HUDEP-2 (cell line): ENCODE measurements around the gene SNCA.

Experiments used
- DNase-seq, 76 experiments: peaks; one replicate each; lab custom pipeline; 2025; ENCODE audit not compliant: unreplicated experiment in 76 of 76; lab: John Stamatoyannopoulos, UW

Gene SNCA

GRCh38 chr4:89757154-89757719, 79.7 kb downstream of the SNCA start:
- DNase-seq = no peak

GRCh38 chr4:89755220-89755619, 81.7 kb downstream of the SNCA start:
- no peak for DNase-seq

- no peak for DNase-seq
Measured at GRCh38 chr4:89754531-89754930, 82.4 kb downstream of the SNCA start.

- DNase-seq = no peak
Measured at GRCh38 chr4:89753601-89754066, 83.3 kb downstream of the SNCA start.

- DNase-seq = no peak
Measured at GRCh38 chr4:89752932-89753598, 83.9 kb downstream of the SNCA start.

GRCh38 chr4:89751416-89751815, 85.5 kb downstream of the SNCA start:
- DNase-seq = no peak

- DNase-seq = no peak
Measured at GRCh38 chr4:89746377-89746776, 90.6 kb downstream of the SNCA start.

GRCh38 chr4:89745708-89746107, 91.3 kb downstream of the SNCA start:
- DNase-seq = no peak

GRCh38 chr4:89744914-89745313, 92.0 kb downstream of the SNCA start:
- no peak for DNase-seq

- no peak for DNase-seq
Measured at GRCh38 chr4:89741768-89742167, 95.2 kb downstream of the SNCA start.

- no peak for DNase-seq
Measured at GRCh38 chr4:89739311-89739988, 97.5 kb downstream of the SNCA start.

GRCh38 chr4:89737888-89738287, 99.1 kb downstream of the SNCA start:
- DNase-seq = no peak

GRCh38 chr4:89733946-89734345, 103.0 kb downstream of the SNCA start:
- no peak for DNase-seq

GRCh38 chr4:89727238-89727637, 109.7 kb downstream of the SNCA start:
- no peak for DNase-seq

- DNase-seq = no peak
Measured at GRCh38 chr4:89725268-89725667, 111.7 kb downstream of the SNCA start.

- no peak for DNase-seq
Measured at GRCh38 chr4:89724716-89725115, 112.2 kb downstream of the SNCA start.

- DNase-seq = no peak
Measured at GRCh38 chr4:89723096-89723495, 113.9 kb downstream of the SNCA start.

- DNase-seq = no peak
Measured at GRCh38 chr4:89722517-89722916, 114.4 kb downstream of the SNCA start.

GRCh38 chr4:89720981-89721380, 116.0 kb downstream of the SNCA start:
- no peak for DNase-seq

GRCh38 chr4:89719536-89720090, 117.3 kb downstream of the SNCA start:
- no peak for DNase-seq

GRCh38 chr4:89716893-89717292, 120.1 kb downstream of the SNCA start:
- DNase-seq = no peak

- DNase-seq = no peak
Measured at GRCh38 chr4:89715631-89716030, 121.3 kb downstream of the SNCA start.
